ENCODE results near the gene HEPH. TPM values are rescaled to one million over a fixed set of nuclear protein-coding genes. Genes with fewer than 3 reads are reported as not detected.

Gene HEPH
- polyA plus RNA-seq, 1 donor from 2014 or later, result 11.6 TPM

DNA sequence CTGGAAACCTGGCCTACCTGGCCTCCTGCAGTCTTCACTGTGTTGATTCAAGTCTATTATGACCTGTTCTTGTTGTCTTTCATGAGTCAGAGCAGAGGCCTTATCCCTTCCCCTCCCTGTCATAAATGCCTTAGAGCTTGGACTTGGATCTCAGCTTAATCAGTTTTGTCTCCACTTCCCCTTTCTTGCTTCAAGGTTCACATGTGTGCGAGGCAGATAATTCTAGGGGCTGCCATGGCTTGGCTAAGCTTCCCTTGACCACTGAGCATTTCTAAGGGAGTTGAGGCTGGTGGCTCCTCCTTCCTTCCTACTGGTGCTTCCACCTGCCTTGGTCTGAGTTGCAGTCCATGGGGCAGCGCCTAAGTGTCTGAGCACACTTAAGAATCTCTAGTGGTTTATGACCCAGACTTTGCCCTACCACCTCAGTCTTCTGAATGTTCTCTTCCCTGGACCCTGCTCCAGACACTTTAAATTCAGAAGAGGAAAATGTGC, 1.7 kb upstream of the HEPH start:
- Histone ChIP-seq H3K9me2 (ENCODE audit: insufficient read depth, low read length) (no peaks in the 10 kb centered on the region), H3K9ac (ENCODE audit: low read length) (no peak overlapping the region), H3K36me3 (ENCODE audit: insufficient read depth, low read length) (no peaks in the 10 kb centered on the region), H4K20me1 (ENCODE audit: insufficient read depth) (no peaks in the 10 kb centered on the region), H2AFZ (ENCODE audit: low read depth, low read length) (no peak overlapping the region), H3K79me2 (replicated peaks; ENCODE audit: insufficient read depth, low read length) (no peaks in the 10 kb centered on the region), H3F3A (ENCODE audit: insufficient read depth, low read length, poor library complexity, severe bottlenecking) (no peaks in the 10 kb centered on the region), H3K27me3 (ENCODE audit: insufficient read depth, low read depth, low read length) (no peaks in the 10 kb centered on the region), H3K27ac (ENCODE audit: low read length) (no peak overlapping the region), H3K9me3 (ENCODE audit: low read length) (no peaks in the 10 kb centered on the region), H3K4me3 (ENCODE audit: low read length) (no peak overlapping the region), H3K4me2 (ENCODE audit: low read length) (no peak overlapping the region)
- TF ChIP-seq EZH2 (IDR thresholded peaks at IDR 0.05; ENCODE audit: borderline replicate concordance, insufficient read depth, low read length, poor library complexity, severe bottlenecking) (no peak), EP300 (conservative IDR thresholded peaks at IDR 0.05; ENCODE audit: poor library complexity, severe bottlenecking) (no peak)

DNA sequence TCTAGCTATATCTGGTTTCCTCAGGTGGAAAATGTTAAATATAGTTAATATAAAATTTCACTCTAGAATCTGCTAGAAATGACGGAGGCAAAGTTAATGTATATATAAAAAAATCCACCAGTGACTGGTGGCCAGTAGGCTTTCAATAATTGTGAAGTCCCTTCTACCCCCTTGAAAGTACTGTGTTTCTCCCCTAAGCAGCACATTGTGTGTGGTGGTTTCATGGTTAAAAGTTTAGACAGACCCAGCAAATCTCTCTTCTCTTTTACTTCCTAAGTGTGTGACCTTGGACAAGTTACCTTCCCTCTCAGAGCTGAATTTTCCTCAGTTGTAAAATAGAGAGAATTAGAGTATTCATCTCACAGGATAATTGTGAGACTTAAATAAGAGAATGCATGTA, 600 bp upstream of the HEPH start:
- H3K36me3 ChIP-seq (ENCODE audit: insufficient read depth, low read length), result no peaks in the 10 kb centered on the region

More for the DNA sequence above, 600 bp upstream of the HEPH start:
- Histone ChIP-seq H3F3A (ENCODE audit: insufficient read depth, low read length, poor library complexity, severe bottlenecking) (no peaks in the 10 kb centered on the region), H3K27ac (ENCODE audit: low read length) (no peak overlapping the region), H3K9me2 (ENCODE audit: insufficient read depth, low read length) (no peaks in the 10 kb centered on the region), H3K4me2 (ENCODE audit: low read length) (no peak overlapping the region), H3K9me3 (ENCODE audit: low read length) (no peaks in the 10 kb centered on the region), H3K27me3 (ENCODE audit: insufficient read depth, low read depth, low read length) (no peaks in the 10 kb centered on the region), H2AFZ (ENCODE audit: low read depth, low read length) (no peak overlapping the region), H3K79me2 (replicated peaks; ENCODE audit: insufficient read depth, low read length) (no peaks in the 10 kb centered on the region), H3K4me3 (ENCODE audit: low read length) (no peak overlapping the region), H3K9ac (ENCODE audit: low read length) (no peak overlapping the region), H4K20me1 (ENCODE audit: insufficient read depth) (no peaks in the 10 kb centered on the region)
- TF ChIP-seq, protein P1, sequence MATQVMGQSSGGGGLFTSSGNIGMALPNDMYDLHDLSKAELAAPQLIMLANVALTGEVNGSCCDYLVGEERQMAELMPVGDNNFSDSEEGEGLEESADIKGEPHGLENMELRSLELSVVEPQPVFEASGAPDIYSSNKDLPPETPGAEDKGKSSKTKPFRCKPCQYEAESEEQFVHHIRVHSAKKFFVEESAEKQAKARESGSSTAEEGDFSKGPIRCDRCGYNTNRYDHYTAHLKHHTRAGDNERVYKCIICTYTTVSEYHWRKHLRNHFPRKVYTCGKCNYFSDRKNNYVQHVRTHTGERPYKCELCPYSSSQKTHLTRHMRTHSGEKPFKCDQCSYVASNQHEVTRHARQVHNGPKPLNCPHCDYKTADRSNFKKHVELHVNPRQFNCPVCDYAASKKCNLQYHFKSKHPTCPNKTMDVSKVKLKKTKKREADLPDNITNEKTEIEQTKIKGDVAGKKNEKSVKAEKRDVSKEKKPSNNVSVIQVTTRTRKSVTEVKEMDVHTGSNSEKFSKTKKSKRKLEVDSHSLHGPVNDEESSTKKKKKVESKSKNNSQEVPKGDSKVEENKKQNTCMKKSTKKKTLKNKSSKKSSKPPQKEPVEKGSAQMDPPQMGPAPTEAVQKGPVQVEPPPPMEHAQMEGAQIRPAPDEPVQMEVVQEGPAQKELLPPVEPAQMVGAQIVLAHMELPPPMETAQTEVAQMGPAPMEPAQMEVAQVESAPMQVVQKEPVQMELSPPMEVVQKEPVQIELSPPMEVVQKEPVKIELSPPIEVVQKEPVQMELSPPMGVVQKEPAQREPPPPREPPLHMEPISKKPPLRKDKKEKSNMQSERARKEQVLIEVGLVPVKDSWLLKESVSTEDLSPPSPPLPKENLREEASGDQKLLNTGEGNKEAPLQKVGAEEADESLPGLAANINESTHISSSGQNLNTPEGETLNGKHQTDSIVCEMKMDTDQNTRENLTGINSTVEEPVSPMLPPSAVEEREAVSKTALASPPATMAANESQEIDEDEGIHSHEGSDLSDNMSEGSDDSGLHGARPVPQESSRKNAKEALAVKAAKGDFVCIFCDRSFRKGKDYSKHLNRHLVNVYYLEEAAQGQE (IDR thresholded peaks at IDR 0.05; ENCODE audit: borderline replicate concordance), result no peak
- TF ChIP-seq MXI1 (conservative IDR thresholded peaks at IDR 0.05; ENCODE audit: poor library complexity, severe bottlenecking) (no peak), POLR2AphosphoS5 (IDR thresholded peaks at IDR 0.05) (no peak), TAF1 (IDR thresholded peaks at IDR 0.05; ENCODE audit: low read depth) (no peak), SMC3 (conservative IDR thresholded peaks at IDR 0.05; ENCODE audit: poor library complexity) (no peak), RAD21 (conservative IDR thresholded peaks at IDR 0.05) (no peak), EP300 (conservative IDR thresholded peaks at IDR 0.05; ENCODE audit: poor library complexity, severe bottlenecking) (no peak), EZH2 (IDR thresholded peaks at IDR 0.05; ENCODE audit: borderline replicate concordance, insufficient read depth, low read length, poor library complexity, severe bottlenecking) (no peak), CTCF (IDR thresholded peaks at IDR 0.05; ENCODE audit: poor library complexity, severe bottlenecking) (no peak)
